BJ (cell line): ENCODE measurements around the gene OAS2. TPM values are rescaled to one million over a fixed set of nuclear protein-coding genes. Genes with fewer than 3 reads are reported as not detected.

ENCODE experiments used
- CTCF ChIA-PET: fragments of 350-600 bp; formaldehyde crosslinking; extraction: SDS; loops from one replicate; lab custom pipeline; 2021; ENCODE audit warnings: antibody characterized with exemption, inconsistent platforms; lab: Yijun Ruan, JAX
- POLR2A ChIA-PET: fragments of 300-600 bp; sonication (Branson Sonifier 250); formaldehyde crosslinking; extraction: SDS; loops from one replicate; lab custom pipeline; 2021; ENCODE audit warnings: antibody characterized with exemption; lab: Charles Lee
- DNase-seq: peaks from one replicate; pipeline ENCODE4 v3.0.0-alpha.2; 2011; ENCODE audit warnings: low read depth
- H3K27me3 ChIP-seq: 2 replicates; pipeline ENCODE4 v1.6.0; 2011; ENCODE audit warnings: low read length; ENCODE audit not compliant: control insufficient read depth, insufficient read depth
- H3K36me3 ChIP-seq: 2 replicates; pipeline ENCODE4 v1.5.1; 2011; ENCODE audit warnings: low read length; ENCODE audit not compliant: control insufficient read depth, insufficient read depth
- H3K4me3 ChIP-seq: 2 replicates; pipeline ENCODE4 v1.5.1; 2011; ENCODE audit warnings: low read depth, mild to moderate bottlenecking, control low read depth, low read length
- polyA plus RNA-seq: library from polyadenylated mRNA; depleted of rRNA; stranded (reverse); fragments of >200 nt; gene quantifications from 2 replicates; pipeline ENCODE4 v1.2.3, GENCODE V29; 2011
- TF ChIP-seq, protein P1 (sequence below): IDR thresholded peaks from 2 replicates; pipeline ENCODE4 v1.5.1; 2011; ENCODE audit warnings: low read depth, mild to moderate bottlenecking, control low read depth, inconsistent platforms, low read length, moderate library complexity; ENCODE audit not compliant: insufficient read depth

OAS2 gene
- polyA plus RNA-seq, 1 experiment, result 1.2 TPM

- TF ChIP-seq, protein P1, sequence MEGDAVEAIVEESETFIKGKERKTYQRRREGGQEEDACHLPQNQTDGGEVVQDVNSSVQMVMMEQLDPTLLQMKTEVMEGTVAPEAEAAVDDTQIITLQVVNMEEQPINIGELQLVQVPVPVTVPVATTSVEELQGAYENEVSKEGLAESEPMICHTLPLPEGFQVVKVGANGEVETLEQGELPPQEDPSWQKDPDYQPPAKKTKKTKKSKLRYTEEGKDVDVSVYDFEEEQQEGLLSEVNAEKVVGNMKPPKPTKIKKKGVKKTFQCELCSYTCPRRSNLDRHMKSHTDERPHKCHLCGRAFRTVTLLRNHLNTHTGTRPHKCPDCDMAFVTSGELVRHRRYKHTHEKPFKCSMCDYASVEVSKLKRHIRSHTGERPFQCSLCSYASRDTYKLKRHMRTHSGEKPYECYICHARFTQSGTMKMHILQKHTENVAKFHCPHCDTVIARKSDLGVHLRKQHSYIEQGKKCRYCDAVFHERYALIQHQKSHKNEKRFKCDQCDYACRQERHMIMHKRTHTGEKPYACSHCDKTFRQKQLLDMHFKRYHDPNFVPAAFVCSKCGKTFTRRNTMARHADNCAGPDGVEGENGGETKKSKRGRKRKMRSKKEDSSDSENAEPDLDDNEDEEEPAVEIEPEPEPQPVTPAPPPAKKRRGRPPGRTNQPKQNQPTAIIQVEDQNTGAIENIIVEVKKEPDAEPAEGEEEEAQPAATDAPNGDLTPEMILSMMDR, result no peak
- Histone ChIP-seq H3K36me3 (no peaks in the 10 kb centered on the region), H3K4me3 (no peak overlapping the region), H3K27me3 (peaks cover 1% of the 10 kb centered on the region; the same call in 1 of the 2 replicates)
- ChIA-PET CTCF (interaction anchor here (1.5 to 3.2 kb wide), 2 partner anchors 9 to 109 kb away, joined by 4 to 11 read pairs; no protein-coding TSS in a partner anchor), POLR2A (interaction anchor here (0.7 kb wide), 1 partner anchor 700 kb away, joined by 15 read pairs; no protein-coding TSS in a partner anchor)
- DNase-seq, result no peak
Observed at GRCh38 chr12:113044516-113044915, 66.2 kb downstream of the OAS2 start.

- ChIA-PET POLR2A (no interaction called here), CTCF (interaction anchor here (0.6 to 6.0 kb wide), 20 partner anchors 9 to 642 kb away, joined by 3 to 65 read pairs (median 4); partner anchors contain the start of gene CFAP73)
- no peak overlapping the region for H3K4me3 ChIP-seq
- DNase-seq, result no peak
- no peaks in the 10 kb centered on the region for H3K36me3 ChIP-seq
- TF ChIP-seq, protein P1, result peak; percentile 80
- no peaks in the 10 kb centered on the region; the same call in 1 of the 2 replicates for H3K27me3 ChIP-seq
Observed at GRCh38 chr12:113048716-113049127, 70.4 kb downstream of the OAS2 start.

DNA sequence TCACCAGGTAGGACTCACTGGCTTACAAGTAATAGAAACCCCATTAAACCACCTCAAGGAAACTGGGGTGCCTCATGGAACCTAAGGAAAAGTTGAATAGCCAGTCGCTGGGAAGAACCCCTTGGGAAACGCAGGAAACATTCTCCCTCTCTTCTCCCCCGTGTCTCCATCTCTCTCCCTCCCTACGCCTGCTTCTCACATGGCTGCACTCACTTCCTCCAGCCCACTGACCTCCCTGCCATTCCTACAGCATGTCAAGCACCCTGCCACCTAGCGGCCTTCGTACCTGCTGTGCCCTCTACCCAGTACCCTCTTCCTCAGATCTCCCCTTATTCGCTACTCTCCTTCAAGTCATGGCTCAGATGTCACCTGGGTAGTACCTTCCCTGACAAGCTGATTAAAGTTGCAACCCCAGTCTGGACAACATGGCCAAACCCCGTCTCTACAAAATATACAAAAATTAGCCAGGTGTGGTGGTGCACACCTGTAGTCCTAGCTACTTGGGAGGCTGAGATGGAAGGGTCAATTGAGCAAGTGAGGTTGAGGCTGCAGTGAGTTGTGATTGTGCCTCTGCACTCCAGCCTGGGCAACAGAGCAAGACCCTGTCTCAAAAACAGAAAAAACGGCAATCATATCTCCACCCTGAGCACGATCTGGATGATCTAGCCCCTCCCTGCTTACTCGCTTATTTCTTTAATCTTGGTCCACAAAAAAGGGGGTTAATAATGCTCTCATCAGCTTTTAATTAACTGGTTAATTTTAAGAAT, 71.8 kb downstream of the OAS2 start:
- TF ChIP-seq, protein P1, result 0 out of 2 replicates have a peak, but pooled peaks have one; percentile 22
- DNase-seq, result no peak
- POLR2A ChIA-PET, result interaction anchor here (0.5 kb wide), 1 partner anchor 770 kb away, joined by 8 read pairs; no protein-coding TSS in a partner anchor
- H3K36me3 ChIP-seq, result no peaks in the 10 kb centered on the region
- no peak overlapping the region for H3K4me3 ChIP-seq
- peaks cover 7% of the 10 kb centered on the region for H3K27me3 ChIP-seq
- CTCF ChIA-PET, result interaction anchor here (0.8 to 6.0 kb wide), 6 partner anchors 8 to 127 kb away, joined by 3 to 65 read pairs (median 10); partner anchors contain the start of gene CFAP73

GRCh38 chr12:113050795-113051194, 72.5 kb downstream of the OAS2 start:
- Histone ChIP-seq H3K36me3 (no peaks in the 10 kb centered on the region), H3K27me3 (peaks cover 13% of the 10 kb centered on the region), H3K4me3 (no peak overlapping the region)
- TF ChIP-seq, protein P1, result no peak
- ChIA-PET POLR2A (no interaction called here), CTCF (interaction anchor here (0.8 to 6.0 kb wide), 3 partner anchors 48 to 126 kb away, joined by 3 to 65 read pairs (median 54); partner anchors contain the start of gene CFAP73)
- no peak for DNase-seq

DNA sequence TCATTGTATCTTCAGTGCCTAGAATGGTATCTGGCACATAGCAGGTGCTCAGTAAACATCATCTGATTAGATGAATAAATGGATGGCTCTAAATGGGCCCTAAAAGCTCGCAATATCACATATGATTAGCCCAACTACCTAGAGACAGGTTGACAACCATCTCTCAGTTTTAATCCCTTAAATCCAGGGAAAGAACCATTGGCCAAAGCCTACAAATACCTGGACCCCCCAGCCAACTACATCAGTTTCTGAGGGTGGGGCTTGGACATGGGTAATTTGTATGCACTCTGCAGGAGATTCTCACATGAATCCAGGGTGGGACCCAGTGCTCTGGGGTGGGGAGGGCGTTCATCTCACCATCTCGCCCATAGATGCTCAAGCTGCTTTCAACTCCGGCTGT, 73.4 kb downstream of the OAS2 start:
- DNase-seq, result no peak
- ChIA-PET CTCF (interaction anchor here (5.4 to 6.0 kb wide), 2 partner anchors 100 to 125 kb away, joined by 54 to 65 read pairs; partner anchors contain the start of gene CFAP73), POLR2A (no interaction called here)
- H3K27me3 ChIP-seq, result peaks cover 20% of the 10 kb centered on the region
- TF ChIP-seq, protein P1, result no peak
- H3K36me3 ChIP-seq, result no peaks in the 10 kb centered on the region
- H3K4me3 ChIP-seq, result no peak overlapping the region
